GM19452 (cell line): Measurements from ENCODE around the gene MYPN.
"Not testable (repeated sequence)": the region's sequence is repeated elsewhere in the genome, so short reads cannot be mapped to it uniquely, and the experiment has no call there.

Source experiments
- ATAC-seq: cut with Tn5 transposase; IDR thresholded peaks from one replicate; pipeline ENCODE4 v1.9.1; 2021; ENCODE audit not compliant: unreplicated experiment

Gene MYPN

GRCh38 chr10:68167586-68168189, 58.4 kb downstream of the MYPN start:
- no peak for ATAC-seq

- ATAC-seq: peak; percentile 68
Observed at GRCh38 chr10:68171539-68172080, 62.3 kb downstream of the MYPN start.

- ATAC-seq: no peak
Observed at GRCh38 chr10:68172324-68172723, 63.0 kb downstream of the MYPN start.

- no peak for ATAC-seq
Observed at GRCh38 chr10:68175949-68176348, 66.7 kb downstream of the MYPN start.

GRCh38 chr10:68176797-68177196, 67.5 kb downstream of the MYPN start:
- ATAC-seq: no peak

GRCh38 chr10:68178592-68178991, 69.3 kb downstream of the MYPN start:
- ATAC-seq: no peak

GRCh38 chr10:68179016-68179415, 69.7 kb downstream of the MYPN start:
- ATAC-seq: no peak

GRCh38 chr10:68180490-68180889, 71.2 kb downstream of the MYPN start:
- ATAC-seq: no peak

- no peak for ATAC-seq
Observed at GRCh38 chr10:68184546-68184945, 75.3 kb downstream of the MYPN start.

GRCh38 chr10:68185085-68185484, 75.8 kb downstream of the MYPN start:
- no peak for ATAC-seq

GRCh38 chr10:68188835-68189234, 79.5 kb downstream of the MYPN start:
- ATAC-seq: no peak

- ATAC-seq: no peak
Observed at GRCh38 chr10:68192113-68192512, 82.8 kb downstream of the MYPN start.

GRCh38 chr10:68194290-68194689, 85.0 kb downstream of the MYPN start:
- ATAC-seq: no peak

GRCh38 chr10:68195776-68196175, 86.5 kb downstream of the MYPN start:
- not testable (repeated sequence) for ATAC-seq

GRCh38 chr10:68196701-68197100, 87.4 kb downstream of the MYPN start:
- ATAC-seq: no peak

GRCh38 chr10:68202960-68203353, 93.7 kb downstream of the MYPN start:
- ATAC-seq: no peak

- ATAC-seq: peak; percentile 67
Observed at GRCh38 chr10:68208424-68209042, 99.2 kb downstream of the MYPN start.

- ATAC-seq: no peak
Observed at GRCh38 chr10:68211669-68212068, 102.4 kb downstream of the MYPN start.

- no peak for ATAC-seq
Observed at GRCh38 chr10:68212721-68213352, 103.5 kb downstream of the MYPN start.

- ATAC-seq: no peak
Observed at GRCh38 chr10:68218786-68219185, 109.5 kb downstream of the MYPN start.

GRCh38 chr10:68221196-68221595, 111.9 kb downstream of the MYPN start:
- ATAC-seq: no peak

- no peak for ATAC-seq
Observed at GRCh38 chr10:68222391-68222790, 113.1 kb downstream of the MYPN start.
